Tracheal epithelial cell (primary cell): Measurements from ENCODE around the gene FAAH. TPM values are rescaled to one million over a fixed set of nuclear protein-coding genes. Genes with fewer than 3 reads are reported as not detected.

Experiments used
- total RNA-seq: library from RNA; depleted of rRNA; stranded (reverse); fragments of >200 nt; gene quantifications from 2 replicates; pipeline ENCODE4 v1.2.1, GENCODE V29; 2014

Gene FAAH
- 6.6 and 13.3 TPM in 2 replicates for total RNA-seq

GRCh38 chr1:46394108-46394871 is at the start of gene FAAH:
Gene FAAH (plus strand): TSS chr1:46394317. CDS start chr1:46394349, 32 bp downstream.

Other genes starting within 250 kb of the FAAH start
- 26.2 and 29.4 TPM in 2 replicates for gene TSPAN1, start 219.2 kb upstream of the FAAH start, total RNA-seq
- gene P3R3URF, start 217.8 kb upstream of the FAAH start, total RNA-seq, result not detected in 2 replicates
- gene POMGNT1, start 195.9 kb upstream of the FAAH start, total RNA-seq, result 48.4 and 61.0 TPM in 2 replicates
- gene LURAP1, start 191.0 kb upstream of the FAAH start, total RNA-seq, result 2.6 and 3.1 TPM in 2 replicates
- 0.96 and 1.7 TPM in 2 replicates for gene RAD54L, start 146.6 kb upstream of the FAAH start, total RNA-seq
- 103 and 117 TPM in 2 replicates for gene LRRC41, start 90.7 kb upstream of the FAAH start, total RNA-seq
- gene UQCRH, start 90.6 kb upstream of the FAAH start, total RNA-seq, result 504 and 586 TPM in 2 replicates
- gene NSUN4, start 53.5 kb upstream of the FAAH start, total RNA-seq, result 11.5 and 12.0 TPM in 2 replicates
- gene DMBX1, start 95.5 kb downstream of the FAAH start, total RNA-seq, result not detected in 2 replicates
- not detected in 2 replicates for gene KNCN, start 157.3 kb downstream of the FAAH start, total RNA-seq
- 8.1 and 10.4 TPM in 2 replicates for gene MKNK1, start 210.0 kb downstream of the FAAH start, total RNA-seq
- gene MOB3C, start 222.5 kb downstream of the FAAH start, total RNA-seq, result 6.5 and 7.2 TPM in 2 replicates